ENCODE data around the gene DCDC2.
"Not testable (repeated sequence)": the region's sequence is repeated elsewhere in the genome, so short reads cannot be mapped to it uniquely, and the experiment has no call there.

DCDC2 gene

GRCh38 chr6:24376871-24377270, 19.0 kb upstream of the DCDC2 start:
- DNase-seq (ENCODE audit: extremely low read depth, low read depth): no peak
- no peak overlapping the region for H3K4me3 ChIP-seq (replicated peaks; ENCODE audit: low read depth, low read length)
- TF ChIP-seq CTCF (IDR thresholded peaks at IDR 0.05; ENCODE audit: low read depth, low read length, missing control alignments): no peak

DNA sequence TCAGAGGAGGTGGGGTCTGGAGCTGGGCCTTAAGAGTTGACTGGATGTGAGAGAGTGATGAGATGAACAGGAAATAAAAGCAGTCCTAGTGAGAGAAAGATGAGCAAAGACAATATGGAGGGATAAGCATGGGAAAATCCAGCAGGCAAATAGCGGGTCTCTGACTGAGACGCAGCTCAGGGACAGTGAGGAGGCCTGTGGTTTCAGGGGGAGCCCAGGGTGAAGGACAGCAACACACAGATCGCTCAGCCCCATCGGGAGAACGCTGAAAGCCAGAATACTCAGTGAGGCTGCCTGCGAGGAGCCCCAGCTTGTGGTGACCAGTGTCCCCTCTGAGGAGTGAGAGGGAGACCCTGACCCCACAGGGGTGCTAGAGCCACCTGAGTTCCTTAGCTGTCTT, 16.8 kb upstream of the DCDC2 start:
- no peak overlapping the region for H3K4me3 ChIP-seq (replicated peaks; ENCODE audit: low read depth, low read length)
- no peak for TF ChIP-seq CTCF (IDR thresholded peaks at IDR 0.05; ENCODE audit: low read depth, low read length, missing control alignments)
- DNase-seq (ENCODE audit: extremely low read depth, low read depth): no peak

- not testable (repeated sequence) for DNase-seq (ENCODE audit: extremely low read depth, low read depth); H3K4me3 ChIP-seq (replicated peaks; ENCODE audit: low read depth, low read length)
Observed at GRCh38 chr6:24365103-24365633, 7.3 kb upstream of the DCDC2 start.

DNA sequence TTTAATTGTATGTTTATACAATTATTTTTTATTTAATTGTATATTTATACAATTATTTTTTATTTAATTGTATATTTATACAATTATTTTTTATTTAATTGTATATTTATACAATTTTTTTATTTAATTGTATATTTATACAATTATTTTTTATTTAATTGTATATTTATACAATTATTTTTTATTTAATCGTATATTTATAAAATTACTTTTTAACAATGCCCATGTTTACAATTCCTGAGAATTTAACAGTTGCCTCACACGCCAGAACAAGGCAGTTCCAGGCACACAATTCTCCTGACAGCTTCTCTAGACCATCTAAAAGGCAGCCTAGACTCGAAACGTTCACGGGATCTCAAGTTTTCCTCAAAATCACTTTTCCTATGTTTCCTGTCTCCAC, 4.5 kb upstream of the DCDC2 start:
- H3K4me3 ChIP-seq (replicated peaks; ENCODE audit: low read depth, low read length); DNase-seq (ENCODE audit: extremely low read depth, low read depth): not testable (repeated sequence)

DNA sequence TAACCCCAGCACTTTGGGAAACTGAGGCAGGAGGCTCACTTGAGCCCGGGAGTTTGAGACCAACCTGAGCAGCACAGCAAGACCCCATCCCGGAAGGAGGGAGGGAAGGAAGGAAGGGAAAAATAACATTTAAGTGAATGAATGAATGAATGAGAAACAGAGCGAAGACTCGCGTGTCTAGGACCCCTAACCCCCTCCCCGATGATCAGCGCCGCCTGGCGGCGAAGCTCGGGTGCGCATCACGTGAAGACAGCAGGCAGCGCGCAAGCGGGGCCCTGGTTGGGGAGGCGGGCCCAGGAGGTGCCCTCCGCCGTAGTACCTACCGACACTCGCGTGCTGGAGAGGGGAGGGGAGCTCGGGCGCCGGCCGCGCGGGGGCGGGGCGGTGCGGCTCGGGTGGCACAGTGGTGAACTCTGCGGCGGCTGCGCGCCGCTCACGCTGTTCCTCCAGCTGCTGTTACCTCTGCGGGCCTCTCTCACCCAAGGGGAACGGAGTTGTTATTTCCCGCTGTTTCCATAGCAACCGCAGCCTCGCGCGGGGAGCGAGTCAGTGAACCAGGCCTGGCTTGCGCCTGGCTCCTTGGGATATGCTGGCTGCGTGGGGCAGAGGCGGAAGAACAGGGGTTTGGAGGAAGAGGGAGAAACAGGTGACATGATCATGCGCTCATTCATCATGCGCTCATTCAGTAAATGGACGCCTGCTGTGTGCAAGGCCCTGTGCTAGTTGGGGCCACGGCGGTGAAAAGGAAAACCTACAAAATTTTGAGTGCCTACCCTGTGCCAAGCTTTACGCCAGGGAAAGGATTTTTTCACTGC, 2.0 kb upstream of the DCDC2 start:
- peak; percentile 93 for TF ChIP-seq CTCF (IDR thresholded peaks at IDR 0.05; ENCODE audit: low read depth, low read length, missing control alignments)
- H3K4me3 ChIP-seq (replicated peaks; ENCODE audit: low read depth, low read length): peak overlapping the region; percentile 45
- peak; percentile 31 for DNase-seq (ENCODE audit: extremely low read depth, low read depth)

DNA sequence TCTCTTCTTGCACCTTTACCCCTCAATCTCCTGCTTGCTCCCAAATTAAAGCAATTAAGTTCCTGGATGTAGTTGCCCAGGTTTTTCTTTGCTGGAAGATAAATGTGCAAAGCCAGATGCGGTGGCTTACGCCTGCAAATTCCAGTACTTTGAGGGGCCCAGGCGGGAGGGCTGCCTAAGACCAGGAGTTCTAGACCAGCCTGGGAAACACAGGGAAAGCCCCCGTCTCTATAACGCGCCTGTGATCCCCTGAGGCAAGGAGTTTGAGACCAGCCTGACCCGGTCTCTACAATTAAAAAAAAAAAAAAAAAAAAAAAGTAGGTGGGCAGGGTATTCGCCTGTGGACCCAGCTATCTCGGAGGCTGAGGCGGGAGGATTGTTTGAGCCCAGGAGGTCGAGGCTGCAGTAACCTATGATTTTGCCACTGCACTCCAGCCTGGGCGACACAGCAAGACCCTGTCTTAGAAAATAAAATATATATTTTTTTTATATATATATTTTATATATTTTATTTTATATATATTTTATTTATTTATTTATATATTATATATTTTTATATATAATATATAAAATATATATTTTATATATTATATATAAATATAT, 461 bp upstream of the DCDC2 start:
- TF ChIP-seq CTCF (IDR thresholded peaks at IDR 0.05; ENCODE audit: low read depth, low read length, missing control alignments): no peak
- no peak overlapping the region for H3K4me3 ChIP-seq (replicated peaks; ENCODE audit: low read depth, low read length)
- no peak for DNase-seq (ENCODE audit: extremely low read depth, low read depth)

DNA sequence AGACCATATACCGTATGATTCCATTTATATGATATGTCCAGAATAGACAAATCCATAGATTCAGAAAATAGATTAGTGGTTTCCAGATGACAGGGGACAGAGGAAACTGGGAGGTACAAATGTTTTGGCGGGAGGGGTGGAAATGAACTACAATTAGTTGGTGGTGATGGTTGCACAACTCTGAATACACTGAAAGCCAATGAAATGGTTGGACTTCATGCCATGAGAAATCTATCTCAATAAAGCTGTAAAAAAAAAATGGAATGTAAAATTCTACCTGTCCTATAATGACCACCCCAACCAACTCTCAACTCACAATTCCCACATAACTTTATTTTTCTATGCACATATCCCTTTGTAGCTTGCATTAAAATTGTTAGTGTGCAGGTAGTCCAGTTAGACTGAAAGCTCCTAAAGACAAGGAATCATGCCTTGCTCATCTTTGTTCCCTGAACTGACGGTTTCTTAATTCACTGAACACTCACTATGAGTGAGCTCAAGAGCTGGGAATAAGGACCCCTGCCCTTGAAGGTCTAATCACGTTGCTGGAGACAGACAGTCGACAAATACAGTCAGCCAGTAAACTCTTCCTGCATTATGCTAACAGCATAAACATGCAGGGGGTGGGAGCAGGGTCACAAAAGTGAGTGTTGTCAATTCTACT, 1.4 kb downstream of the DCDC2 start:
- DNase-seq (ENCODE audit: extremely low read depth, low read depth): no peak
- H3K4me3 ChIP-seq (replicated peaks; ENCODE audit: low read depth, low read length): no peak overlapping the region
- TF ChIP-seq CTCF (IDR thresholded peaks at IDR 0.05; ENCODE audit: low read depth, low read length, missing control alignments): no peak
